NCI-H2107 treated with DMSO at 0.1 percent for 48 hours (cell line): ENCODE measurements around the gene GARIN1A.

Experiments
- DNase-seq: peaks from one replicate; lab custom pipeline; 2025; ENCODE audit not compliant: unreplicated experiment; lab: John Stamatoyannopoulos, UW

The GARIN1A gene

GRCh38 chr7:128713794-128714193 is 41.7 kb downstream of the GARIN1A start:
- no peak for DNase-seq

GRCh38 chr7:128714701-128715495 is 42.8 kb downstream of the GARIN1A start:
- DNase-seq: no peak

- DNase-seq: no peak
Observed at GRCh38 chr7:128718967-128719642, 47.0 kb downstream of the GARIN1A start.

GRCh38 chr7:128721376-128721775 is 49.3 kb downstream of the GARIN1A start:
- DNase-seq: no peak
